GM21390 (cell line): ENCODE results near the gene GOLGA5.
"Not testable (repeated sequence)": the region's sequence is repeated elsewhere in the genome, so short reads cannot be mapped to it uniquely, and the experiment has no call there.

Experiments
- ATAC-seq: cut with Tn5 transposase; IDR thresholded peaks from one replicate; pipeline ENCODE4 v1.9.1; 2021; ENCODE audit not compliant: unreplicated experiment

The GOLGA5 gene

GRCh38 chr14:92793709-92794546, at the start of gene GOLGA5:
GOLGA5 (plus strand) TSS chr14:92794305; CDS start chr14:92797438, 3,133 bp downstream.
- ATAC-seq, result peak; percentile 96

- ATAC-seq, result no peak
Observed at GRCh38 chr14:92747701-92748258, 46.3 kb upstream of the GOLGA5 start.

- peak; percentile 71 for ATAC-seq
Observed at GRCh38 chr14:92748259-92749016, 45.7 kb upstream of the GOLGA5 start, which contains the start of gene LGMN. LGMN (minus strand) TSS chr14:92748627; CDS start chr14:92732786, 15,841 bp downstream.

- not testable (repeated sequence) for ATAC-seq
Observed at GRCh38 chr14:92750222-92750728, 43.8 kb upstream of the GOLGA5 start.

- peak; percentile 36 for ATAC-seq
Observed at GRCh38 chr14:92750994-92751400, 43.1 kb upstream of the GOLGA5 start.

GRCh38 chr14:92751819-92752218, 42.3 kb upstream of the GOLGA5 start:
- ATAC-seq, result no peak

GRCh38 chr14:92753250-92753649, 40.9 kb upstream of the GOLGA5 start:
- ATAC-seq, result no peak

GRCh38 chr14:92754966-92755365, 39.1 kb upstream of the GOLGA5 start:
- ATAC-seq, result no peak

GRCh38 chr14:92755495-92755894, 38.6 kb upstream of the GOLGA5 start:
- ATAC-seq, result no peak

GRCh38 chr14:92756446-92756845, 37.7 kb upstream of the GOLGA5 start:
- no peak for ATAC-seq

GRCh38 chr14:92759300-92759678, 34.8 kb upstream of the GOLGA5 start:
- peak; percentile 21 for ATAC-seq

GRCh38 chr14:92759679-92760523, 34.2 kb upstream of the GOLGA5 start:
- ATAC-seq, result peak; percentile 47

- ATAC-seq, result no peak
Observed at GRCh38 chr14:92760524-92760805, 33.6 kb upstream of the GOLGA5 start.

GRCh38 chr14:92763666-92764631, 30.2 kb upstream of the GOLGA5 start:
- ATAC-seq, result not testable (repeated sequence)

- ATAC-seq, result peak; percentile 90
Observed at GRCh38 chr14:92768236-92768635, 25.9 kb upstream of the GOLGA5 start.

- peak; percentile 4 for ATAC-seq
Observed at GRCh38 chr14:92768795-92769194, 25.3 kb upstream of the GOLGA5 start.

GRCh38 chr14:92770484-92770883, 23.6 kb upstream of the GOLGA5 start:
- no peak for ATAC-seq

GRCh38 chr14:92774572-92774971, 19.5 kb upstream of the GOLGA5 start:
- ATAC-seq, result no peak

- peak; percentile 94 for ATAC-seq
Observed at GRCh38 chr14:92775292-92775691, 18.8 kb upstream of the GOLGA5 start.
